Measurements from ENCODE around the gene RPP14. TPM values are rescaled to one million over a fixed set of nuclear protein-coding genes. Genes with fewer than 3 reads are reported as not detected.

The RPP14 gene
- total and polyA plus RNA-seq, 2 of the 4 experiments (the other 2 are of a cell fraction), result 6.6 to 7.8 TPM

Small RNA genes lying within 50 kb of the gene (microRNA-seq; reads per million reads assigned to microRNA genes)
- not detected for gene AC098479.1 (ENCODE audit: insufficient read depth, insufficient read length)

Small RNA genes lying within 50 kb of the gene (small RNA-seq; reads per million reads assigned to genes)
- 0 reads per million in 5 experiments for gene AC098479.1

Other genes with a start within 250 kb of the RPP14 start
- gene DNASE1L3, start 95.3 kb upstream of the RPP14 start, total RNA-seq (2012; rRNA removed), result not detected in 2 replicates
- gene DNASE1L3, start 95.3 kb upstream of the RPP14 start, polyA plus RNA-seq (2012; rRNA removed), result not detected in 2 replicates
- gene ABHD6, start 68.5 kb upstream of the RPP14 start, total RNA-seq (2012; rRNA removed), result 4.7 and 5.0 TPM in 2 replicates
- gene ABHD6, start 68.5 kb upstream of the RPP14 start, polyA plus RNA-seq (2012; rRNA removed), result 5.6 and 6.3 TPM in 2 replicates
- gene HTD2, start 275 bp downstream of the RPP14 start, total RNA-seq (2012; rRNA removed), result 11.4 and 13.3 TPM in 2 replicates
- gene HTD2, start 275 bp downstream of the RPP14 start, polyA plus RNA-seq (2012; rRNA removed), result 5.7 and 6.4 TPM in 2 replicates
- 14.3 and 15.6 TPM in 2 replicates for gene PXK, start 26.6 kb downstream of the RPP14 start, total RNA-seq (2012; rRNA removed)
- gene PXK, start 26.6 kb downstream of the RPP14 start, polyA plus RNA-seq (2012; rRNA removed), result 16.4 and 17.7 TPM in 2 replicates
- 73.5 and 86.9 TPM in 2 replicates for gene PDHB, start 127.6 kb downstream of the RPP14 start, total RNA-seq (2012; rRNA removed)
- 63.8 and 69.2 TPM in 2 replicates for gene PDHB, start 127.6 kb downstream of the RPP14 start, polyA plus RNA-seq (2012; rRNA removed)
- gene KCTD6, start 185.9 kb downstream of the RPP14 start, total RNA-seq (2012; rRNA removed), result 7.0 and 9.4 TPM in 2 replicates
- gene KCTD6, start 185.9 kb downstream of the RPP14 start, polyA plus RNA-seq (2012; rRNA removed), result 5.6 and 9.2 TPM in 2 replicates
- gene ACOX2, start 230.9 kb downstream of the RPP14 start, total RNA-seq (2012; rRNA removed), result 15.6 and 17.8 TPM in 2 replicates
- gene ACOX2, start 230.9 kb downstream of the RPP14 start, polyA plus RNA-seq (2012; rRNA removed), result 26.8 and 32.9 TPM in 2 replicates